Cardiac muscle cell (in vitro differentiated cells and primary cell): ENCODE data around the gene GNE. TPM values are rescaled to one million over a fixed set of nuclear protein-coding genes. Genes with fewer than 3 reads are reported as not detected.
A peak's percentile ranks its signal among the peaks of the same experiment; 100 is the strongest.

Source experiments
- DNase-seq, 2 donors: peaks; one replicate each; pipeline versions ENCODE4 v3.0.0 to v3.0.0-alpha.2; 2010 to 2017; ENCODE audit warnings: low read depth in 1 of 2, low spot score in 1 of 2
- H3K27ac ChIP-seq: fragments of 200-600 bp; sonication (generic); 2 replicates; pipeline ENCODE4 v1.5.1; 2016
- H3K27me3 ChIP-seq: fragments of 200-600 bp; sonication (generic); 2 replicates; pipeline ENCODE4 v1.6.0; 2016; ENCODE audit warnings: control low read depth
- H3K36me3 ChIP-seq: fragments of 200-600 bp; sonication (generic); 2 replicates; pipeline ENCODE4 v1.5.1; 2016; ENCODE audit warnings: control low read depth
- H3K4me1 ChIP-seq: fragments of 200-600 bp; sonication (generic); 2 replicates; pipeline ENCODE4 v1.8.1; 2017; ENCODE audit warnings: low read depth, mild to moderate bottlenecking, mixed run types
- H3K4me3 ChIP-seq: fragments of 200-600 bp; sonication (generic); 2 replicates; pipeline ENCODE4 v1.5.1; 2016; ENCODE audit warnings: mild to moderate bottlenecking
- H3K9me3 ChIP-seq: fragments of 200-600 bp; sonication (generic); 2 replicates; pipeline ENCODE4 v1.5.1; 2017; ENCODE audit warnings: low read depth, mild to moderate bottlenecking, control low read depth
- CTCF ChIP-seq: IDR thresholded peaks from 2 replicates; pipeline ENCODE4 v1.5.1; 2012; ENCODE audit warnings: low read depth, mild to moderate bottlenecking, low read length
- polyA plus RNA-seq: library from polyadenylated mRNA; unstranded; fragments of >200 nt; fragmentation: Nextera tagmentation; extraction: Ambion mirVana; gene quantifications from 2 replicates; pipeline ENCODE4 v1.2.1, GENCODE V29; 2016
- total RNA-seq: library from RNA; depleted of rRNA; stranded (reverse); fragments of >200 nt; gene quantifications from 2 replicates; pipeline ENCODE4 v1.2.3, GENCODE V29; 2016

GNE gene
- total and polyA plus RNA-seq, 2 experiments from 2014 or later, result 3.6 to 9.5 TPM

- H3K27me3 ChIP-seq, result no peaks in the 10 kb centered on the region
- DNase-seq, result no peak
Observed at GRCh38 chr9:36289836-36290435, 31.7 kb upstream of the GNE start.

GRCh38 chr9:36288070-36288469 lies 29.8 kb upstream of the GNE start:
- H3K4me1 ChIP-seq, result no peaks in the 10 kb centered on the region
- H3K27ac ChIP-seq, result no peak overlapping the region
- no peak overlapping the region for H3K4me3 ChIP-seq
- H3K36me3 ChIP-seq, result no peaks in the 10 kb centered on the region
- TF ChIP-seq CTCF, result no peak
- DNase-seq, result no peak
- H3K27me3 ChIP-seq, result no peaks in the 10 kb centered on the region
- no peaks in the 10 kb centered on the region for H3K9me3 ChIP-seq

More at GRCh38 chr9:36289836-36290435, 31.7 kb upstream of the GNE start:
- TF ChIP-seq CTCF, result no peak
- Histone ChIP-seq H3K36me3 (no peaks in the 10 kb centered on the region), H3K4me1 (no peaks in the 10 kb centered on the region), H3K4me3 (no peak overlapping the region), H3K9me3 (no peaks in the 10 kb centered on the region), H3K27ac (no peak overlapping the region)

GRCh38 chr9:36286388-36286787 lies 28.1 kb upstream of the GNE start:
- Histone ChIP-seq H3K9me3 (no peaks in the 10 kb centered on the region), H3K36me3 (no peaks in the 10 kb centered on the region), H3K27ac (no peak overlapping the region), H3K4me1 (no peaks in the 10 kb centered on the region), H3K27me3 (no peaks in the 10 kb centered on the region), H3K4me3 (no peak overlapping the region)
- peak in 1 of 2 donors; percentile 9 for DNase-seq
- TF ChIP-seq CTCF, result no peak

- H3K36me3 ChIP-seq, result no peaks in the 10 kb centered on the region
- no peak for TF ChIP-seq CTCF
- H3K4me1 ChIP-seq, result no peaks in the 10 kb centered on the region
- no peak for DNase-seq
- H3K27me3 ChIP-seq, result no peaks in the 10 kb centered on the region
- H3K27ac ChIP-seq, result no peak overlapping the region
- H3K4me3 ChIP-seq, result no peak overlapping the region
- H3K9me3 ChIP-seq, result no peaks in the 10 kb centered on the region
Observed at GRCh38 chr9:36284226-36284625, 26.0 kb upstream of the GNE start.

GRCh38 chr9:36282275-36282674 lies 24.0 kb upstream of the GNE start:
- no peaks in the 10 kb centered on the region for H3K9me3 ChIP-seq
- no peak overlapping the region for H3K4me3 ChIP-seq
- TF ChIP-seq CTCF, result no peak
- H3K4me1 ChIP-seq, result no peaks in the 10 kb centered on the region
- H3K27ac ChIP-seq, result no peak overlapping the region
- H3K27me3 ChIP-seq, result no peaks in the 10 kb centered on the region
- no peaks in the 10 kb centered on the region for H3K36me3 ChIP-seq
- DNase-seq, result no peak
